Urothelium cell line (cell line): ENCODE data around the gene SPOCK2.
A peak's percentile ranks its signal among the peaks of the same experiment; 100 is the strongest.

Source experiments
- DNase-seq: peaks from one replicate; pipeline ENCODE4 v3.0.0; 2011; ENCODE audit warnings: low spot score, mixed read lengths
- FAIRE-seq: peaks from 2 replicates; lab custom pipeline; 2011; peaks lifted over from hg19 to GRCh38; lab: Jason Lieb, UNC

Gene SPOCK2

DNA sequence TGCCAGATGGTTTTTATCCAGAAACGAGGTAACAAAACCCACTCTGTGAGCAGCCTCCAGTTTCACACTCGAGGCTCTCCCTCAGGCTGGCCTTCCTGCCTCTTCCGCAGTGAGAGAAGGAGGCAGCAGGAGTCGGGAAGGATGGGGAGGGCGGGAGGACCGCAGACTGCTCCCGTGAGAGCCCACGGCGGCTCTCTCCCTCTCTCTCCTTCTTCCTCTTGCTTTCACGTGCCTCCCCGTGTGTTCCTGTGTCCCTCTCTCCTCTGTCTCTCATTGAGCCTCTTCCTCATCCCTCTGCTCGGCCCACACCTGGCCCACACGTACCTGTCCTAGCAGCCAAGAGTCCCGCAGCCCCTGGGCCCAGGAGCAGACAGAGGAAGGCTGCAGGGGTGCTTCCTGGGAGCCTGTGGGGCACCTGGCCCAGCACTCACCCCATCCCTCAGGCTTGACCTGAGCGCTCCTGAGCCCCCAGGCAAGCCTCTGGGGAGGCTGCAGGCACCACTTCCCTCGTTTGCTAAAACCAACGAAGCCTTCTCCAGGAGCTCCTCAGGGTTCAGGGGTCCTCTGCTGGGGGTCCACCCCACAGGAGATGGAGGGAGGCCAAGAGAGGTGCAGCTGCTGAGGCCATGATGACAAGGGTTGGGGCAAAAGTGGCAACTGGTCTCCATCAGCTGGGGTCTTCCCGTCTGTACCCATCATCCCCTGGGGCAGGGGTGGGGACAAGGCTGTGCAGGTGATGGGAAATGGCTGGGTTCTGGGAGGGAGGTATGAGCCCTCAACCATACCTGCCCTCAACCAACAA, 13.6 kb downstream of the SPOCK2 start:
- FAIRE-seq (no peak), DNase-seq (no peak)

DNA sequence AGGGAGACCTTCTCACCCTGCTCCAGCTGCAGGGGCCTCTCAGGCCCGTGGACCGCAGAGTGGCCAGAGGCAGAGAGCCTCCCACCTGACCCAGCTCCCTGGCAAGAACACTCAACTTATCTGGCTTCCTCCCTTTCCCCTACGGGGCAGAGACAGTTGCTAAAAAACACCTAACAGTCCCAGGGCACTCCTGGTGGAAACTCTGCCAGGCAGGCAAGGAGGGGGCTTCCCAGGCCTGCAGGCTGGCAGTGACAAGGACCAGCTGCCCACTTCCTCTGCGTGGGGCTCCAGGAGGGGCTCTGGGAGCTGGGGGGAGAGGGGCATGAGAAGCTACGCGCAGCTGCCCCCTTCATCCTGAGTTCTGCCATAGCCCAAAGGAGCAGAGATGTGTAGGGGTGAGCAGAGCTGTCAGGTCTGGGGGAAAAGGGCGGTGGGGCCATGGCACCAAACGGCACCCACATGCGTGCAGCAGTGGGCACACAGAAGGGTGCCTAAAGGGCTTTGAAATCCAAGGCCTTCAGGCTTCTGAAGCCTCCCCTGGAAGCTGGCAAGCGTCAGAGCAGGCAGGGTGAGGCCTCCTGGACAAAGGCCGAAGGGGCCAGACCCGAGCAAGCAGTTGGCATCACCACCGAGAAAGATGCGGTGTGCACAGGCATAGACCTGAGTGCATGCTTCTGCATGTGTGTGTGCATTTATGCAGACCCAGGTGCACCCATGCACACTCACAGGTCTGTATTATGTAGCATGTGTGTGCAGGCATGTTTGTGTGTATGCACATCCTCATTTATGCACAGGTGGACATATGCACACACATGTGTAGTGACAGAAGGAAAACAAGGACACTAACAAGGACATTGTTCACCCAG, 14.4 kb downstream of the SPOCK2 start:
- DNase-seq = no peak
- peak; percentile 92 for FAIRE-seq

- FAIRE-seq = no peak
- DNase-seq = no peak
Observed at GRCh38 chr10:72072639-72073038, 15.7 kb downstream of the SPOCK2 start.

- no peak for FAIRE-seq
Observed at GRCh38 chr10:72072046-72072445, 16.3 kb downstream of the SPOCK2 start.

GRCh38 chr10:72069751-72070526, 18.4 kb downstream of the SPOCK2 start:
- DNase-seq (no peak), FAIRE-seq (no peak)

More at GRCh38 chr10:72072046-72072445, 16.3 kb downstream of the SPOCK2 start:
- no peak for DNase-seq

GRCh38 chr10:72068901-72069446, 19.4 kb downstream of the SPOCK2 start:
- peak; percentile 44 for DNase-seq
- no peak for FAIRE-seq

DNA sequence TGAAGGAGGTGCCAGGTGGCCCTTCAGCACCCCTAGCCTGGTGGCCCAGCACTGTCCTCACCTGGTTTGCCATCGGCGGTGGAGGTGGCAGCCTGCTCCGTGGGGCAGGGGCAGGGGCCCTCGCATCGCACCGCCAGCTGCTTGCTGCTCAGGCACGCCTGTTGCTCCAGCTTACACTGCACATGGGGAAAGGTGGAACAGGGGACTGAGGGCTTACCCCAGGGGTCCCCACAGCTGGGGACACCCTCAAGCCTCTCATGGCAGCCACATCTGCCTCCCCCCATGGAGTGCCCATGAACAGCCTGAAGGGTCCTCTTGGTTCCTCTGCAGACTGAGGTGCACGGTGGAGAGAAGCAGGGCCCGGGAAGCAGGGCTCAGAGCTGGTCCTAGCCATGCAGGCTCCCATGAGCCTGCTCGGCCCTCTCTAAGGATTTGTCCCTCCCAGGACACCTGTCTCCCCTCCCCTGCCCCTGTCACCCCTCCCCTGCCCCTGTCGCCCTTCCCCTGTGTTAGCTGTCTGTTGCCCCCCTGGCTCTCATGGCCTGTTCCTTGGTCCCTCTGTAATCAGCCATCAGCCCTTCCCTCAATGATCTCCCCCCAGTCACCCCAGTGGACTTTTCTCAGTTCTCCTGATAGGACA, 20.1 kb downstream of the SPOCK2 start:
- no peak for FAIRE-seq
- no peak for DNase-seq

GRCh38 chr10:72067463-72068125, 20.8 kb downstream of the SPOCK2 start:
- DNase-seq = no peak
- no peak for FAIRE-seq

DNA sequence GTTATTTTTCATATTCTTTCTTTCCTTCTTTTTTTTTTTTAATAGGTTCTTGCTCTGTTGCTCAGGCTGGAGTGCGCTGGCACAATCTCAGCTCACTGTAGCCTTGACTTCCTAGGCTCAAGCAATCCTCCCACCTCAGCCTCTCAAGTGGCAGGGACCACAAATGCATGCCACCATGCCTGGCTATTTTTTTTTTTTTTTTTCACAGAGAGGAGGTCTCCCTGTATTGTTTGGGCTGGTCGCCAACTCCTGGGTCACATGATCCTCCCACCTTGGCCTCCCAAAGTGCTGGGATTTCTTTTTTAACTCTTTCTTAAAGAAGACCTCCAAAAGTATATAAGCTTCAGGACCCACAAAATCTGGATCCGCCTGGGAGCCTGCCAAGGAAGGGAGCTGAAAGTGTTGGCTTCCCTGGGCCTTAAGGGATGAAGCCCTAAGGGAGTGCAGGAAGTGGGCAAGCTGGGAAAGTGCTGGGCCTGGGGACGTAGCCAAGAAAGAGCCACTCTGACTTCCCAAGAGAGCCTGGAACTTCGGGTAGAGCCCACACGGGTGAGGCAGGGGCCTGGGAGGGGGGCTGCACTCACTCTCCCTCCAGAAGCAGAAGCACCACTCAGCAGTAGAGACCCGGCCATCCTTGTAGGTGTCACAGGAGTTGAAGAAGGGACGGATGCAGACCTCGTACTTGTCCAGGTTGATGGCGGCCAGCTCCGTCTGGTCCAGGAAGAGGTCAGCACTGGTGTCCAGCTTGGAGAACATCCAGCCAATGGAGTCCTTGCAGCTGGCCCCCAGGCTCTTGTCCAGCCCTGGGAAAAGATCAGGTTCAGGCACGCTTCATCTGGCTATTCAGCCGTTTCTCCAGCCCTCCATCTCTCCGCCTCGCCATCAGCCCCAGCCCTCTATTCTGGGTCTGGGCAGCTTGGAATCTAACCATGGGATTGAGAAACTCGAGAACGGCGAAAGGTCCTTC, 21.8 kb downstream of the SPOCK2 start:
- FAIRE-seq (no peak), DNase-seq (no peak)

- DNase-seq = no peak
- no peak for FAIRE-seq
Observed at GRCh38 chr10:72065439-72066025, 22.8 kb downstream of the SPOCK2 start.

DNA sequence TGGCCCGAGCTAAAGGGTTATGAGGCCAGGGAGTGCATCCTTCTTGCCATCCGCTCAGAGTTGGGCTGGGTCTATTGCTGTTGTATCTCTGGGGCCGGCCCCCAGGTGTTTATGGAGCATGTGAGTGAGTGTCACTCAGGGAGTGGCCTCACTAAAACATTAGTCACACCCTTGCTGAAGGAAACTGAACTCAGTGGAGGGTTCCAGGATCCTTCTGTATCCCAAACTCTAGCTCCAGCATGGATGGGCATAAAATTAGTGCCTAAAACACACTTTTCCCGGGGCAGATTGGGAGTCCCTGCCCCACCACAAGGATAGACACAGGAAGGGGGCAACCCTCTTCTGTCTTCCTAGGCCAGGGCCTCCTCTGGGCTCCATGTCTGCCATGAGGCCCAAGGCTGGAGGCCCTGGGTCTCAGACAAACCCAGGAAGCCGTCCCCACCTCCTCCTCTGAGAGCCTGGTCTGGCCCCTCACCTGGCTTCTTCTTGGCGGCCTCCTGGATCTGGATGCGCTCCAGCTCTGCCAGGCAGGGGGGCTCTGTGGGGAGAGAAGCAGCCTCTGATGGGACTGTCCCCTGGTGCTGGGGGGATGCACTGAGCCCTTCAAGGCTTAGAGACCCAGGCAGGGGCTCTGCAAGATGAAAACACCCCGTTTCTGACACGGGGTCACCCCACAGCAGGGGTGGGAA, 24.5 kb downstream of the SPOCK2 start:
- no peak for FAIRE-seq
- no peak for DNase-seq

DNA sequence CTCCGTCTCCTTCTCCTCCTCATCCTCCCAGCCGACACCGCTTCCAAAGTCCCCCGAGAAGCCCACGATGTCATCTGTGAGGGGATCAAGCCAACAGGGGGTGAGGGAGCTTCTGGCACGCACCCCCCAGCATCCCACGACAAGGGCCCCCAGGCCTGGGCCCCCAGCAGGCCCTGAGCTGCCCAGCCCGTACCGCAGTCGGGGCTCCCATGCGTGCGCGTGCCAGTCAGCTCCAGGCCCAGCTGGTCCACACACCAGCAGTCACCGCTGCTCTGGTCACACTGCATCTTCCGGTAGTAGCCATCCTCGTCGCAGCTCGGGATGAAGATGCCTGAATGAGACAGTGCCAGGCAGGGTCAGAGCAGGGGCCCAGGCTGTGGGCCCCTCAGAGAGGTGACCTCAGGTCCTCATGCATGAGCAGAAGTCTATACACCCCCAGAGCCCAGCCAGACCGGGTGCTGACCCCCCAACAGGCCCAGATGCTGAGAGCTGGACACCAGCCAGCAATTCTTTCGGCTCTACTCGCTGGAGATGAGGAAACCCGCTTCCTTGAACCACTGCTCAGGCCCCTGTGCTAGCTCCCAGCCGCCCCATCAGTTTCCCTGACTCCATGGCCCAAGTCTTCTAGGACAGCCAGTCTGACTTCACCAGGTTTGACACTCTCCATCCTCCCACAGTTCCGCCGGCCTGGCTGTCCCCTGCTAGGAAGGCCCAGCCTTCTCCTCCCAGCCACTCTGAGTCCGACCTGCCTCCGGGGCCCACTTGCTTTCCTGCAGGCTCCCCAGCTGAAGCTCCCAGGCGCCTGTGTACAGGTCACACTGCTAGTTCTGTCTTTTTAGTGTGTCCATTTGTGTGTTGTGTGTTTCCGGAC, 25.3 kb downstream of the SPOCK2 start:
- DNase-seq (no peak), FAIRE-seq (no peak)

- DNase-seq = no peak
- peak; percentile 77 for FAIRE-seq
Observed at GRCh38 chr10:72062382-72062781, 26.0 kb downstream of the SPOCK2 start.

DNA sequence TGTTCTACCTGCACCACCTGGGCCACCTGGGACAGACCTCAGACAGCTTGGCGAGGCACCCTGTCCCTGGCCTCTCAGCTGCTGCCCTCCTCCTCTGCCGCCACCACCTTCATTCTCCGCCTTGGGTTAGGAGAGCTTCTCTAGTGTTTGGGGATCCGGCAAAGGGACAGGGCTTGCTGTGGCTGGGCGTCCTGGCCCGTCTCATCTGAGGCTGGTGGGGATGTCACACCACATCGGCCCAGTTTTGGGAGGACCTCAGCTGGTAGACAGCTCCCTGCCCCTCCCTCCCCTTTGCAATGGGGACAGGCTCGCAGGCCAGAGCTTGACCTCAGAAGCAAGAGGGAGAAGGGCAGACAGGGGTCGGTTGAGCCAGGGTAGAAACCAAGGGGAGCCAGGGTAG, 26.4 kb downstream of the SPOCK2 start:
- FAIRE-seq (no peak), DNase-seq (no peak)

DNA sequence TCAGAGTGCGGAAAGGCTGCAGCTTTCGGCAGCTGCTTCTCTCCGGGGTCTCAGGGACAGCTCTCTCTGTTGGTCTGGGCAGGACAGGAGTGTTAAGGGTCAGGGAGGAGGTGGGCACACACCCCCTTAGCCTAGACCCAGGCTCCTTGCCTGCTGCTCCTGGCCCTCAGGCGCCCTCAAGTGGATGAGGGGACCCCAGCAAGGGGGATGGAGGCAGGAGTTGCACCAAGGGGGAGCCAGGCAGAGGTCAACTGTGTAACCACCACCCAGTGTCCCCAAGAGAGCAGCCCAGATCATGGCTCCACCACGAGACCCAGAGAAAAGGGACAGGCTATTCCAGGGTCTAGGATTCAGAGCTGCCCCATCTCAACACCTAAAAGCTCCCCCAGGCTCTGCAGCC, 26.9 kb downstream of the SPOCK2 start:
- DNase-seq (no peak), FAIRE-seq (no peak)

- DNase-seq (no peak), FAIRE-seq (no peak)
Observed at GRCh38 chr10:72059843-72060822, 28.2 kb downstream of the SPOCK2 start.
